SH-SY5Y (cell line): Measurements from ENCODE around the gene ZC3H12A.

ENCODE experiments used
- GATA2 ChIP-seq: IDR thresholded peaks from 2 replicates; pipeline ENCODE4 v1.6.1; 2011; ENCODE audit warnings: mild to moderate bottlenecking, low read depth, low read length
- GATA3 ChIP-seq: IDR thresholded peaks from 2 replicates; pipeline ENCODE4 v1.6.1; 2011; ENCODE audit warnings: low read depth, mild to moderate bottlenecking, low read length, moderate library complexity

The ZC3H12A gene

DNA sequence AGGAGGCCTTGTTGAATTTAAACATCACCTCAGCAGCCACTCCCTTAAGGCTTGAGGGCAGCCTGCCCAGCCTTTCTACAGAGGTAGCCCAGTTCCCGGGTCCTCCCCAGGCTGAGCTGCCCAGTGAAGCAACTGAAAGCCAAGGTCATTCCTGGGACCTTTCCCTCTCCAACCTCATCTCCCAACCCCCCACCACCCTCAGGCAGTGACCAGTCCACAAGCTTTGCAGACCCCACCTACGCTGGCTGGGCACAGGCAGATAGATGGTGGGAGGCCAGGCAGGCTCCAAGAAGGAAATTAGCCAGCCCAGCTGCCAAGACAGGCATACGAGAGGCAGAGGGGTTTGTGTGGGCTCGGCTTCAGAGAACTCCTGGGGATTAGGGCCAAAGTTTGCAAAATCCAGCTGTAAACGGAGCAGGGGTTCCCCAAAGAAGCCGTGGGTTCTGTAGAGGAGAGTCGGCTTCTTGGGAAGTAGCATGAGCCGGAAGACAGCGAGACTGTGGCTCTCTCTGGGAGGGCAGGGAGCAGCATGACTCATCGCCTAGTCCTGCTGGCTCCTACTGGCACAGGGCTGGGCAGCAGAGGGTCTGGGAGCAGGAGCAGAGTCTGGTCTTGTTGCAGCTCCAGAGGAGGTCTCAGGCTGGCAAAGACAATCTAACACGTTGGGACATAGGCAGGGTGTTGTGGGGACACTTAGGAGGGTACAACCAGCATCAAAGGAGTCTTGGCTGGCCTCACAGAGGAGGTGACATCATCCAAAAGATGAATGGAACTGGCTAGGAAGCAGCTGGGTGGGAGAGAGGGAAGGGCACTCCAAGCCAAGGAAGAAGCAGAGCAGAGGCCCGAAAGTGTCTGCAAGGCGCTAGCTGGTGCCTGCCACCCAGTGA, 2.8 kb upstream of the ZC3H12A start:
- TF ChIP-seq GATA2, result no peak
- TF ChIP-seq GATA3, result no peak

DNA sequence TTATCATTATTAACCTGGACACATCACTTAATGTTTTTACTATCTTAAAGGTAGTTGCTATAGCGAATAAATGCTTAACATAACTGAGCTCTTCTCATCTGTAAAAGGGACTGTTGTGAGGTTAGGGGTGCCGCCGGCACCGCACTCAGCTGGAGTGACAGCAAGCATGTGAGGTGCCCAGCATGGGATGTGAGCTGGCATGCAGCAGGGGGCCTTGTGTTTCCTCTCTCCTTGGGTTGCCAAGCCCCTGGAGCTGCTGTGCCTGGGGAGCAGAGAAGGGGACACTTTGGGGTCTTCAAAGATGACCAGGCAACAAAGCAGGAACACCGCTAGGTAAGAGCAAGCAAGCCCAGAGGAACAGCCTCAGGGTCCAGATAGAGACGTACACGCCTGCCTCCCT, 2.1 kb upstream of the ZC3H12A start:
- TF ChIP-seq GATA3 (no peak), GATA2 (no peak)

- TF ChIP-seq GATA3 (no peak), GATA2 (no peak)
These were observed 1.4 kb upstream of the ZC3H12A start for GRCh38 chr1:37472994-37473393.

DNA sequence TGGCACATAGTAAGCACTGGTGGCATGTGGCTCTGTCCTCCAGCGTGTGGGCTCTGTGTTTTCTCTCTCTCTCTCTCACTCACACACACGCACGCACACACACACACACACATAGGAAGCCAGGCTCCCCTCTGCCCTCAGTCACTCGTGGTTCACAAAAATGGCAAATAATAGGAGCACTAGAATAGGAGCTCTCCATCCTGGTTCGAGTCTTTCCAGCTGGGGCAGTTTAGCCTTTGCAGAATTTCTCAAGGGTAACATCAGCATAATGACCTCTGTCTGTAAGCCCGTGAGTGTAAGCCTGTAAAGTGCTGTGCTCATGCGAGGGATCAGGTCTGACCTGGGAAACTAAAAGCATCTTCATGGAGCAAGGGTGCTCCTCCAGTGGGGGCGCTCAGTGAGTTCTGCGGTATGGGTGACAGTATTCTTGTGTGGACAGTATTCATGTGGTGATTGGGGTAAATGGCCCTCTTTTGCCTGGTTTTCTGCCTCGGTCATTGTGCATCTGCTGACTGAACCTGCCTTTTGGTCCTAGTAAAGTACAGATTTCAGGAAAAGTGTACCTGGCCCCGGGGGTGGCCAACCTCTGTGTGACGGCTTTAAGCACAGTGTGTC, 842 bp upstream of the ZC3H12A start:
- TF ChIP-seq GATA3 (no peak), GATA2 (no peak)

- TF ChIP-seq GATA2, result no peak
- TF ChIP-seq GATA3, result no peak
These were observed 458 bp downstream of the ZC3H12A start for GRCh38 chr1:37474697-37475379.

- no peak for TF ChIP-seq GATA2
- TF ChIP-seq GATA3, result no peak
These were observed 1.2 kb downstream of the ZC3H12A start for GRCh38 chr1:37475380-37476086.

GRCh38 chr1:37476087-37476452, 1.7 kb downstream of the ZC3H12A start:
- no peak for TF ChIP-seq GATA2
- TF ChIP-seq GATA3, result no peak

GRCh38 chr1:37476460-37477197, 2.2 kb downstream of the ZC3H12A start:
- no peak for TF ChIP-seq GATA2
- no peak for TF ChIP-seq GATA3

DNA sequence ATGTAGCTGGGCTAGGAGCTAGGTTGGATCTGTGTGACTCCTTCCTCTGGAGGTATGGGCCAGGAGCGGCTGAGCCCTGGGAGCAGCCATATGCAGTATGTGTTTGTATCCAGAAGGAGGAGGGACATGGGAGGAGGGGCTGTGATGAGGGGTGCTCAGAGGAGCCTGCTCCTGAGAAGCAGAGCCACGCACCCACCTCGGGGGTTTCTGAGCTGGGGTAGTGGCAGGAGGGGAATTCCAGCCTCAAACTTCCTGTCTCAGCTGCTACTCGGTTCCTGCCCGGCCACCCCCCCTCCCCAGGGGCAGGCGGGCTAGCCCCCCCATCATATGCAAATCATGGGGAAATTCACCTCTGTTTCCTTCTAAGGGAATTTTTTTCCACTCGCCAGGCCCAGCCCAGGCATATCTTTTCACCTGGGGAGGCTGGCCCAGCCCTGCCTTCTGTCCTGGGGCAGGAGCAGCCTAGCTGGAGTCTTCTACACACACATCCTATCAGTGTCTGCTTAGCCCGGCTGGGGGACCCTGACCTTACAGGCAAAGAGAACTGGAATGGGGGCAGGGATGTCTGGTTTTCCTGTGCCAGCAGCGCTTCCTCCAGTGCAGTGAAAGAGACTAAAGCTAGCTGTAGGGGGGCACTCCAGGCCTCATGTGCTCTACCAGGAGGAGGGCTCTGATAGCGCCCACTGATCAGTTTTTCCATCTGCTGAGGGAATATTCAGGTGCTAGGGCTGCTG, 3.0 kb downstream of the ZC3H12A start:
- TF ChIP-seq GATA3 (no peak), GATA2 (no peak)

DNA sequence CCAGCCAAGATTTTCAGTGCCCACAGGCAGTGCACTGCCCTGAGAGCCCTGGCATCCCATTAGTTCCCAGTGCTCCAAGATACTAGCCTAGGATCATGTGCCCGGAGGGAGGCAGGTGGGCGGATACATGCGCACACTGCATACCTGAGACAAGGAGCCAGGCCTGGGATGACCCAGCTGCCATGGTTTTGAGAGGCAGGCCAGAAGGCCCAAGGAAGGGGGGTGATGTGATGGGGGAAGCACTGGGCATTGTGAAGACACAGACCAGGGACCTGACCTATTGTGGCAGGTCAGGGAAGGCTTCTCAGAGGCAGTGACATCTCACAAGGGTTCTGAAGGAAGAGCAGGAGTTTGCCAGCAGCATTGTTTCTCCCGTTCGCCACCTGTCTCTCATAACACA, 3.6 kb downstream of the ZC3H12A start:
- no peak for TF ChIP-seq GATA2
- TF ChIP-seq GATA3, result no peak

DNA sequence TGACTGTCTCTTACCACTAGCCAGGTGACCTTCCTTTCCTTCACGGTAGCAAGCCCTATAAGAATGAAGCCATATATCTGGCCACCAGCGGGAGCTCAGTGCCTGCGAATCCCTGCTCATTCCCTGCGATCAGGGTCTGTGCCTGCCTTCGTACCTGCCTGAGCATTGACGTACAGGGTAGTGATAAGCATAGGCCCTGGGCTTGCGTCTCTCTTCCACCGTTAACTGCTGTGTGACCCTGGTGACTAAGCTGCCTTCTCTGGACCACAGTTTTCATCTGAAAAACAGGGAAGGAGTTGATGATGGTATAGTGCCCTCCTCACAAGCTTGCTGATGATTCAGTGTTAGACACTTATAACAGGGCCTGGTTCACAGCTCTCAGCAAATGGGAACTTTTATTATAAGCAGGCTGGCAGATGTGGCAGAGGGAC, 4.1 kb downstream of the ZC3H12A start:
- TF ChIP-seq GATA3 (no peak), GATA2 (no peak)

DNA sequence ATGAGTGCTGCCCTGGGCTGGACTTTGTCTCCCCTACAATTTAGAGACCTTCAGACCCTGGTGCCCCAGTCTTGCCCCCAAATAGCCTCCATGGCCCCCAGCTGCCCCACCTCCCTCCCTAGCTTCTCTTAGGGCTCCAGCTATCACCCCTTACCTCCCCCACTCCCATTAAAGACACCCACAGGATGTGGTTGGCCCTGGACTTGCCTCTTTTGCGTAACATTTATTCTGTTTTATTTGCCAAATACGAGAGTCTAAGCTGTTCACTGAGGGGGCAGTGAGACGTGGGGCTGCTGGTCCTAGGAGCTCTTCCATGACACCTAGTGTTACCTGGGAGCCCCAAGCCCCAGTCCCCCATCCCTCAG, 4.5 kb downstream of the ZC3H12A start:
- TF ChIP-seq GATA2, result no peak
- no peak for TF ChIP-seq GATA3

GRCh38 chr1:37479255-37480124, 5.1 kb downstream of the ZC3H12A start:
- TF ChIP-seq GATA2 (no peak), GATA3 (no peak)

DNA sequence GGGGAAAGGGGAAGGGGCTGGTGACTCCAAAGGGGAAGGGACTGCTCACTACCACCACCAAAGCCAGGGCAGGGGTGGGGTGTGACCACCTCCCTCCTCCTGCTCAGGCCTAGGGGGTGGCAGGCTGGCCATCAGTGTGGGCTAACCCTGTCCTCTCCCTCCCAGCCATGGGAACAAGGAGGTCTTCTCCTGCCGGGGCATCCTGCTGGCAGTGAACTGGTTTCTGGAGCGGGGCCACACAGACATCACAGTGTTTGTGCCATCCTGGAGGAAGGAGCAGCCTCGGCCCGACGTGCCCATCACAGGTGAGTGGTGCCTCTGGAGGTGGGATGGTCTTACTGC, 5.7 kb downstream of the ZC3H12A start:
- TF ChIP-seq GATA3, result no peak
